Neural progenitor cell (in vitro differentiated cells): ENCODE measurements around the gene ATAT1. TPM values are rescaled to one million over a fixed set of nuclear protein-coding genes. Genes with fewer than 3 reads are reported as not detected.

Source experiments
- DNase-seq: peaks from one replicate; pipeline ENCODE4 v3.0.0-alpha.2; 2016; ENCODE audit warnings: low spot score
- H2AFZ ChIP-seq: fragments of 200-600 bp; sonication (generic); replicated peaks from 2 replicates; pipeline ENCODE4 v1.6.1; 2016; ENCODE audit warnings: antibody characterized with exemption
- H3F3A ChIP-seq: fragments of 200-600 bp; sonication (generic); 2 replicates; pipeline ENCODE4 v1.6.1; 2016; ENCODE audit warnings: antibody characterized with exemption, low read depth
- H3K27ac ChIP-seq: fragments of 200-600 bp; sonication (generic); 2 replicates; pipeline ENCODE4 v1.5.1; 2016; ENCODE audit warnings: mild to moderate bottlenecking
- H3K27me3 ChIP-seq: fragments of 200-600 bp; sonication (generic); 2 replicates; pipeline ENCODE4 v1.6.1; 2016; ENCODE audit warnings: mild to moderate bottlenecking, moderate library complexity
- H3K36me3 ChIP-seq: fragments of 200-600 bp; sonication (generic); 2 replicates; pipeline ENCODE4 v1.5.1; 2016
- H3K4me1 ChIP-seq: fragments of 200-600 bp; sonication (generic); 2 replicates; pipeline ENCODE4 v1.6.1; 2016; ENCODE audit warnings: mixed run types
- H3K4me2 ChIP-seq: fragments of 200-600 bp; sonication (generic); 2 replicates; pipeline ENCODE4 v1.6.1; 2016
- H3K4me3 ChIP-seq: fragments of 200-600 bp; sonication (generic); 2 replicates; pipeline ENCODE4 v1.5.1; 2016
- H3K79me2 ChIP-seq: fragments of 200-600 bp; sonication (generic); 2 replicates; pipeline ENCODE4 v1.6.1; 2016; ENCODE audit warnings: low read depth
- H3K9ac ChIP-seq: fragments of 200-600 bp; sonication (generic); 2 replicates; pipeline ENCODE4 v1.6.1; 2016
- H3K9me3 ChIP-seq: fragments of 200-600 bp; sonication (generic); 2 replicates; pipeline ENCODE4 v1.5.1; 2016; ENCODE audit warnings: low read depth
- H4K20me1 ChIP-seq: fragments of 200-600 bp; sonication (generic); 2 replicates; pipeline ENCODE4 v1.6.1; 2016; ENCODE audit warnings: low read depth
- H3K27ac Mint-ChIP-seq: 3 replicates; pipeline ENCODE4 v1.8.0; 2021; ENCODE audit warnings: mixed read lengths
- H3K27me3 Mint-ChIP-seq: 2 replicates; pipeline ENCODE4 v1.8.0; 2022; ENCODE audit warnings: low read depth, mild to moderate bottlenecking, inconsistent platforms, moderate library complexity, mixed read lengths; ENCODE audit not compliant: insufficient read depth
- H3K36me3 Mint-ChIP-seq: 3 replicates; pipeline ENCODE4 v1.8.0; 2021; ENCODE audit warnings: mixed read lengths
- H3K4me1 Mint-ChIP-seq: 3 replicates; pipeline ENCODE4 v1.8.0; 2021; ENCODE audit warnings: mixed read lengths
- H3K4me3 Mint-ChIP-seq: 3 replicates; pipeline ENCODE4 v1.8.0; 2021; ENCODE audit warnings: mild to moderate bottlenecking, moderate library complexity, mixed read lengths
- H3K9me3 Mint-ChIP-seq: 3 replicates; pipeline ENCODE4 v1.8.0; 2020; ENCODE audit warnings: mixed read lengths
- CTCF ChIP-seq: fragments of 200-600 bp; sonication (generic); IDR thresholded peaks from 2 replicates; pipeline ENCODE4 v1.5.1; 2017; ENCODE audit warnings: antibody characterized with exemption, mild to moderate bottlenecking
- EZH2 ChIP-seq: fragments of 200-600 bp; sonication (generic); IDR thresholded peaks from 2 replicates; pipeline ENCODE4 v1.6.1; 2017; ENCODE audit warnings: antibody characterized with exemption, mild to moderate bottlenecking, moderate library complexity
- total RNA-seq: library from RNA; depleted of rRNA; stranded (reverse); fragments of >200 nt; gene quantifications from 2 replicates; pipeline ENCODE4 v1.2.3, GENCODE V29; 2015; ENCODE audit warnings: low replicate concordance

ATAT1 gene
- total RNA-seq, 1 donor from 2014 or later: 17.9 TPM

- H3F3A ChIP-seq: peaks cover 50% of the 10 kb centered on the region
- peaks cover 23% of the 10 kb centered on the region for H3K4me1 ChIP-seq
- H3K9me3 ChIP-seq: no peaks in the 10 kb centered on the region
- H3K4me2 ChIP-seq: peak overlapping the region; percentile 97
- Mint-ChIP-seq H3K4me3 (peak overlapping the region; percentile 96), H3K9me3 (peaks cover 7% of the 10 kb centered on the region), H3K36me3 (peaks cover 27% of the 10 kb centered on the region), H3K27ac (peak overlapping the region; percentile 98), H3K27me3 (peaks cover 27% of the 10 kb centered on the region), H3K4me1 (peaks cover 53% of the 10 kb centered on the region)
- H2AFZ ChIP-seq: no peak overlapping the region
- peak overlapping the region; percentile 99 for H3K9ac ChIP-seq
- H3K4me3 ChIP-seq: peak overlapping the region; percentile 77
- peak; percentile 76 for DNase-seq
- peak overlapping the region; percentile 100 for H3K27ac ChIP-seq
- peaks cover 87% of the 10 kb centered on the region for H3K79me2 ChIP-seq
- peaks cover 10% of the 10 kb centered on the region for H3K36me3 ChIP-seq
- peaks cover 47% of the 10 kb centered on the region for H4K20me1 ChIP-seq
- no peak for TF ChIP-seq CTCF
- no peak for TF ChIP-seq EZH2
- no peaks in the 10 kb centered on the region for H3K27me3 ChIP-seq
Measured at GRCh38 chr6:30615219-30615957, 11.3 kb upstream of the ATAT1 start.

GRCh38 chr6:30615958-30616810, 10.5 kb upstream of the ATAT1 start:
- Mint-ChIP-seq H3K36me3 (peaks cover 29% of the 10 kb centered on the region), H3K27ac (peak overlapping the region; percentile 98), H3K4me1 (peaks cover 50% of the 10 kb centered on the region), H3K4me3 (peak overlapping the region; percentile 96), H3K9me3 (peaks cover 7% of the 10 kb centered on the region), H3K27me3 (peaks cover 25% of the 10 kb centered on the region)
- peaks cover 50% of the 10 kb centered on the region for H3F3A ChIP-seq
- H2AFZ ChIP-seq: no peak overlapping the region
- no peak for TF ChIP-seq CTCF
- H3K27ac ChIP-seq: peak overlapping the region; percentile 100
- peaks cover 79% of the 10 kb centered on the region for H3K79me2 ChIP-seq
- H3K4me1 ChIP-seq: peaks cover 23% of the 10 kb centered on the region
- H3K4me3 ChIP-seq: peak overlapping the region; percentile 77
- peak; percentile 51 for DNase-seq
- H3K36me3 ChIP-seq: peaks cover 10% of the 10 kb centered on the region
- peak overlapping the region; percentile 97 for H3K4me2 ChIP-seq
- H4K20me1 ChIP-seq: peaks cover 42% of the 10 kb centered on the region
- H3K9me3 ChIP-seq: no peaks in the 10 kb centered on the region
- H3K9ac ChIP-seq: peak overlapping the region; percentile 99
- no peaks in the 10 kb centered on the region for H3K27me3 ChIP-seq

- peak within 1 kb of the TSS; percentile 100 for H3K27ac ChIP-seq
- H3K4me2 ChIP-seq: peak within 1 kb of the TSS; percentile 98
- H2AFZ ChIP-seq: peak within 1 kb of the TSS; percentile 92
- peaks cover 71% of the 10 kb centered on the region for H3K79me2 ChIP-seq
- peaks cover 7% of the 10 kb centered on the region for H3K9me3 Mint-ChIP-seq
- peak within 1 kb of the TSS; percentile 98 for H3K27ac Mint-ChIP-seq
- TF ChIP-seq EZH2: no peak
- no peak for TF ChIP-seq CTCF
- peaks cover 10% of the 10 kb centered on the region for H3K36me3 ChIP-seq
- H3F3A ChIP-seq: peaks cover 46% of the 10 kb centered on the region
- H3K4me3 ChIP-seq: peak within 1 kb of the TSS; percentile 85
- peak within 1 kb of the TSS; percentile 96 for H3K4me3 Mint-ChIP-seq
- no peaks in the 10 kb centered on the region for H3K27me3 ChIP-seq
- H3K9me3 ChIP-seq: no peaks in the 10 kb centered on the region
- peak within 1 kb of the TSS; percentile 99 for H3K9ac ChIP-seq
- DNase-seq: peak; percentile 100
- H3K4me1 ChIP-seq: peaks cover 23% of the 10 kb centered on the region
- H3K27me3 Mint-ChIP-seq: peaks cover 25% of the 10 kb centered on the region
- peaks cover 34% of the 10 kb centered on the region for H4K20me1 ChIP-seq
- H3K4me1 Mint-ChIP-seq: peaks cover 42% of the 10 kb centered on the region
- H3K36me3 Mint-ChIP-seq: peaks cover 26% of the 10 kb centered on the region
Measured at GRCh38 chr6:30616811-30617564, 9.7 kb upstream of the ATAT1 start, which contains the start of gene PPP1R10. Gene PPP1R10 (minus strand): TSS chr6:30617243. CDS start chr6:30609944, 7,299 bp downstream.
